GM12874 (cell line): Measurements from ENCODE around the gene RXFP3.

Experiments
- TF ChIP-seq, protein P1 (sequence below): IDR thresholded peaks from 2 replicates; pipeline ENCODE4 v1.5.1; 2011; ENCODE audit warnings: low read depth, mild to moderate bottlenecking, control low read depth, low read length, moderate library complexity; ENCODE audit not compliant: insufficient read depth

Gene RXFP3

DNA sequence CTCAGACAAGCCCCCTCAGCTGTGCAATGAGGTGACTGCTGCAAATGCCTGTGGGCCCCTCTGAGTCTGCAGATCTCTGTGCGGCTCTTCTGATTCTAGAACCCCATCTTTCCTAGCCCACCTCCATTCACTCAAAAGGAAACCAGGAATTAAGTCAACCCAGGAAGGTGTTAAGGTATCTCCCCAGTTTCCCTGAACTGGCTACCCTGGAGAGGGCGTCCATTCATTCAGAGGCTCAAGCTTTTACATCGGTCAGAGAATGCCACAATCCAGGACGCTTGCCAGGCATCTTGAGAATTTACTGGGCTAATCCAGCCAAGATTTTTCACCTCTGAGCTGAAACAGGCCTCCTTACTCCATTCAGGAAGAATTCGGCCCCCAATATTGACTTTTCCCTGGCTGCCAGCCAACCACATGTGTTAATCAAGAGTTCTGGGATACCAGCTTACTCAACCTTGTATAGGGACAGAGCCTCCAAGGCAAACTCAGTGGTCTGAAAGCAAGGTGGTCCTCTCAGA lies 43.5 kb upstream of the RXFP3 start:
- TF ChIP-seq, protein P1, sequence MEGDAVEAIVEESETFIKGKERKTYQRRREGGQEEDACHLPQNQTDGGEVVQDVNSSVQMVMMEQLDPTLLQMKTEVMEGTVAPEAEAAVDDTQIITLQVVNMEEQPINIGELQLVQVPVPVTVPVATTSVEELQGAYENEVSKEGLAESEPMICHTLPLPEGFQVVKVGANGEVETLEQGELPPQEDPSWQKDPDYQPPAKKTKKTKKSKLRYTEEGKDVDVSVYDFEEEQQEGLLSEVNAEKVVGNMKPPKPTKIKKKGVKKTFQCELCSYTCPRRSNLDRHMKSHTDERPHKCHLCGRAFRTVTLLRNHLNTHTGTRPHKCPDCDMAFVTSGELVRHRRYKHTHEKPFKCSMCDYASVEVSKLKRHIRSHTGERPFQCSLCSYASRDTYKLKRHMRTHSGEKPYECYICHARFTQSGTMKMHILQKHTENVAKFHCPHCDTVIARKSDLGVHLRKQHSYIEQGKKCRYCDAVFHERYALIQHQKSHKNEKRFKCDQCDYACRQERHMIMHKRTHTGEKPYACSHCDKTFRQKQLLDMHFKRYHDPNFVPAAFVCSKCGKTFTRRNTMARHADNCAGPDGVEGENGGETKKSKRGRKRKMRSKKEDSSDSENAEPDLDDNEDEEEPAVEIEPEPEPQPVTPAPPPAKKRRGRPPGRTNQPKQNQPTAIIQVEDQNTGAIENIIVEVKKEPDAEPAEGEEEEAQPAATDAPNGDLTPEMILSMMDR, result no peak

DNA sequence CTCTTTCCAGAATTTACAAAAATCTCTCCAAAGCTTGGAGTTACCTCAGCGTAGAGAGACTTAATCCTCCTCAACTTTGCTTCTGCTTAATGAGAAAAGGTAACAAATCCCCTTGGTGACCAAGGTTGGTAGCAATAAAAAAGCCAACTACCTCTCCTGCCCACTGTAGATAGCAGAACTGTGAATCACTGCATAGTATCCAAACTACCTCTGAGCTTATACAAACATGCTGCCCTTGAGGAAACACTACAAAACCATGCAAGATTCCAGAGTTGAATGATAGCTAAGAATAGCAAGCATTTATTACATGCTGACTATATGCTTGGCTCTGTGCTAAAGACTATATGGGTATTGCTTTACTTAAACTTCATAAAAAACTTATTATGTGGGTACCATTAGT lies 41.6 kb upstream of the RXFP3 start:
- TF ChIP-seq, protein P1, result no peak

DNA sequence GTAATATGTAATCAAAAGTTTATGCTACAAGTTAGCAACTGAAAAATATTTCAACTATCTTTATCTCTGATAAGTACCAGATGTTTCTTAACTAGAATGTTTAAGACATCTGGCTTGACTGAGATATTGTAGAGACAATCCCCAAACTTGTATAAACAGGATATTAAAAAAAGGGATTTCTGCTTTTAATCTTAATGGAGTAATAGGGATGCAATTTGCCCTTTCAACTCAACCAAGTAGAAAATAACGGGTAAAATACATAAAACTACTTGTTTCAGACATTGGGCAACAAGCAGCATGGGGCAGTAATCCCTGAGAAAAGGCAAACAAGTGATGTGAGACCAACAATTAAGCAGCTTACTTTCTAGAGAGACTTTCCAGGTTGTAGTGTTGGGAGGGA lies 35.0 kb upstream of the RXFP3 start:
- TF ChIP-seq, protein P1, result no peak

DNA sequence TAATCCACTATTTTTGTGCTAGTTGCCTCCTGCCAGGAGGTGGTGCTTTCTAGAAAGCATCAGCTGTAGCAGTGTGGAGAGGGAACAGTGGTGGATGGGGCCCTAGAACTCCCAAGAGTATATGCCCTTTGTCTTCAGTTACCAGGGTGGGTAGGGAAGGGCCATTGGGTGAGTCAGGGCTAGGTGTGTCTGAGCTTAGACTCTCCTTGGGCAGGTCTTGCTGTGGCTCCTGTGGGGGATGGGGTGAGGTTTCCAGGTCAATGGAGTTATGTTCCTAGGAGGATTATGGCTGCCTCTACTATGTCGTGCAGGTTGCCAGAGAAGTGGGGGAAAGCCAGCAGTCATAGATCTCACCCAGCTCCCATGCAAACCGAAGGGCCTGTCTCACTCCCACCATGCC lies 33.1 kb upstream of the RXFP3 start:
- TF ChIP-seq, protein P1, result no peak

DNA sequence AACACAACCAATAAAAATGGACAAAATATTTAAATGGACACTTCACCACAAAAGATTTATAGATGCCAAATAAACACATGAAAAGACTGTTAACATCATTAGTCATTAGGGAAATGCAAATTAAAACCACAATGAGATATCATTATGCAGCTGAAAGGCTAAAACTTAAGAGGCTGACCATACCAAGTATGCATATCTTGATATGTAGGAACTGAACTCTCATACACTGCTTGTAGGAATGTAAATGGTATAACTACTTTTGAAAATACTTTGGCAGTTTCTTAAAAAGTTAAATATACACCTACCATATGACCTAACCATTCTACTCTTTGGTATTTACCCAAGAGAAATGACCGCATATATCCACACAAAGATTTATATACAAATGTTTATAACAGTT lies 30.8 kb upstream of the RXFP3 start:
- TF ChIP-seq, protein P1, result no peak

DNA sequence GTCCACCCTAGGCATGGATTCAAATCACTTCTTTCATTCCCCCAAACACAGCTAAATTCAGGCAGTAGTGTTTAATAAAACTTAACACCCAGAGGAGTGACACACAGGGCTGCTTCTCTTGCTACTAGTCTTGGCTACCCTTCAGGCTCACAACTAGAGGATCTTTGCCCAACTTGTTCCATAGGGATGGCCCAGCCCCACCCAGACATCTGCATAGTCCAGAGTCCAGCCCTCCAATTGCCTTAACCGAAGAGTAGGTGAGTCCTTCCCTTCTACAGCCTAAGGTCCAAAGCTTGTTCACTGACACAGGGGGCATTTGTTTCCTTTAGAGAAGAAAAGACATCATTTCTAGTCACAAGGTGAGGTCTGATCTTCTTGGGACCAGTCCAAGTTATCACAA lies 15.2 kb upstream of the RXFP3 start:
- TF ChIP-seq, protein P1, result no peak

DNA sequence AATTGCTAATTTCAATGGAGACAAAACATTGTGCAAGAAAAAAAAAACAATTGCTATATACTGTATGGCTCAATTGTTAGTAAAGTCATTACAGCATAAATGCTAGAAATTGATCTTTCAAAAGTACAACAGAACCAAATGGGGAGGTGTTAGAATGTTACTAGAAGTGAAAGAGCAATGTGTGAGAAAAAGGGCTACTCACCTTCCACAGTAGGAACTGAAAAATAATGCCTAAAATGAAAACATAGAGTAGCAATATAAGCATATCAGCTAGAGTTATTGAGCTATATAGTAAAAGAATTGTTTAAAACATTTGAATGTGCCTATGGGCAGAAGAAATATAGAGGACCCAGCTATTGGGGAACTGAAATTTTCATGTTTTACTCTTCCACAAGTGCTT lies 10.9 kb upstream of the RXFP3 start:
- TF ChIP-seq, protein P1, result no peak
